NCI-H2081 treated with DMSO at 0.1 percent for 48 hours (cell line): ENCODE results near the gene NIPSNAP2.
"Not testable (repeated sequence)": the region's sequence is repeated elsewhere in the genome, so short reads cannot be mapped to it uniquely, and the experiment has no call there.

ENCODE experiments used
- DNase-seq: peaks from one replicate; lab custom pipeline; 2025; lab: John Stamatoyannopoulos, UW

The NIPSNAP2 gene

GRCh38 chr7:55964261-55965099 lies at the start of gene NIPSNAP2:
Gene NIPSNAP2, plus strand, starts transcription at chr7:55964585. Its CDS starts 25 bp downstream, at chr7:55964610.
- DNase-seq, result no peak

GRCh38 chr7:55917771-55918170 lies 46.6 kb upstream of the NIPSNAP2 start:
- no peak for DNase-seq

GRCh38 chr7:55928006-55928767 lies 36.2 kb upstream of the NIPSNAP2 start:
- DNase-seq, result no peak

GRCh38 chr7:55931421-55932151 lies 32.8 kb upstream of the NIPSNAP2 start:
- DNase-seq, result no peak

- no peak for DNase-seq
Observed at GRCh38 chr7:55939514-55940123, 24.8 kb upstream of the NIPSNAP2 start.

- no peak for DNase-seq
Observed at GRCh38 chr7:55946545-55946944, 17.8 kb upstream of the NIPSNAP2 start.

- DNase-seq, result peak; percentile 83
Observed at GRCh38 chr7:55951637-55952351, 12.6 kb upstream of the NIPSNAP2 start, which contains the start of gene MRPS17. Gene MRPS17, plus strand, starts transcription at chr7:55951877. Its CDS starts 1,319 bp downstream, at chr7:55953196.

- DNase-seq, result not testable (repeated sequence)
Observed at GRCh38 chr7:55952352-55952671, 12.1 kb upstream of the NIPSNAP2 start.

GRCh38 chr7:55953707-55954475 lies 10.5 kb upstream of the NIPSNAP2 start:
- DNase-seq, result no peak

- DNase-seq, result no peak
Observed at GRCh38 chr7:55957190-55957589, 7.2 kb upstream of the NIPSNAP2 start.

- no peak for DNase-seq
Observed at GRCh38 chr7:55962014-55962413, 2.4 kb upstream of the NIPSNAP2 start.

GRCh38 chr7:55963584-55964168 lies 709 bp upstream of the NIPSNAP2 start:
- DNase-seq, result no peak

- DNase-seq, result no peak
Observed at GRCh38 chr7:55965100-55965470, 700 bp downstream of the NIPSNAP2 start.

GRCh38 chr7:55965805-55966421 lies 1.5 kb downstream of the NIPSNAP2 start:
- no peak for DNase-seq

GRCh38 chr7:55966851-55967250 lies 2.5 kb downstream of the NIPSNAP2 start:
- DNase-seq, result no peak

- DNase-seq, result no peak
Observed at GRCh38 chr7:55969391-55969790, 5.0 kb downstream of the NIPSNAP2 start.

- DNase-seq, result no peak
Observed at GRCh38 chr7:55970561-55970960, 6.2 kb downstream of the NIPSNAP2 start.

- no peak for DNase-seq
Observed at GRCh38 chr7:55970978-55971377, 6.6 kb downstream of the NIPSNAP2 start.

GRCh38 chr7:55973747-55974250 lies 9.4 kb downstream of the NIPSNAP2 start:
- DNase-seq, result no peak
